GM23338 (cell line): ENCODE results near the gene ZNF273. TPM values are rescaled to one million over a fixed set of nuclear protein-coding genes. Genes with fewer than 3 reads are reported as not detected.

Experiments used
- ATAC-seq: fragments of 200-7000 bp; cut with Tn5 transposase; 3 replicates; pipeline ENCODE4 v1.9.1; 2020
- DNase-seq: peaks from one replicate; pipeline ENCODE4 v3.0.0-alpha.2; 2015; ENCODE audit warnings: low spot score
- H2AFZ ChIP-seq: fragments of 200-600 bp; sonication (generic); 2 replicates; pipeline ENCODE4 v1.8.0; 2016; ENCODE audit warnings: antibody characterized with exemption, mild to moderate bottlenecking, moderate library complexity
- H3F3A ChIP-seq: fragments of 200-600 bp; sonication (generic); replicated peaks from 2 replicates; pipeline ENCODE4 v1.8.0; 2017; ENCODE audit warnings: antibody characterized with exemption, mixed run types, low read depth
- H3K27ac ChIP-seq: fragments of 200-600 bp; sonication (generic); 2 replicates; pipeline ENCODE4 v1.6.1; 2016; ENCODE audit warnings: low read depth
- H3K27me3 ChIP-seq: fragments of 200-600 bp; sonication (generic); 2 replicates; pipeline ENCODE4 v1.8.0; 2016; ENCODE audit warnings: mild to moderate bottlenecking, mixed run types, moderate library complexity; ENCODE audit not compliant: insufficient read depth
- H3K36me3 ChIP-seq: fragments of 200-600 bp; sonication (generic); 2 replicates; pipeline ENCODE4 v1.8.0; 2016; ENCODE audit warnings: mild to moderate bottlenecking; ENCODE audit not compliant: insufficient read depth
- H3K4me1 ChIP-seq: fragments of 200-600 bp; sonication (generic); 2 replicates; pipeline ENCODE4 v1.8.0; 2016; ENCODE audit warnings: mild to moderate bottlenecking, moderate library complexity; ENCODE audit not compliant: insufficient read depth
- H3K4me2 ChIP-seq: fragments of 200-600 bp; sonication (generic); 2 replicates; pipeline ENCODE4 v1.7.1; 2017; ENCODE audit warnings: mixed run types
- H3K4me3 ChIP-seq: fragments of 200-600 bp; sonication (generic); 2 replicates; pipeline ENCODE4 v1.6.1; 2016; ENCODE audit warnings: mixed run types
- H3K79me2 ChIP-seq: fragments of 200-600 bp; sonication (generic); replicated peaks from 2 replicates; pipeline ENCODE4 v1.8.0; 2017; ENCODE audit warnings: mild to moderate bottlenecking; ENCODE audit not compliant: insufficient read depth
- H3K9me2 ChIP-seq: fragments of 200-600 bp; sonication (generic); 2 replicates; pipeline ENCODE4 v1.8.0; 2017; ENCODE audit not compliant: insufficient read depth
- H4K20me1 ChIP-seq: fragments of 200-600 bp; sonication (generic); replicated peaks from 2 replicates; pipeline ENCODE4 v1.8.0; 2017; ENCODE audit warnings: mild to moderate bottlenecking; ENCODE audit not compliant: insufficient read depth
- H3K27ac Mint-ChIP-seq: 2 replicates; pipeline ENCODE4 v1.8.0; 2020; ENCODE audit warnings: inconsistent platforms, mild to moderate bottlenecking, moderate library complexity, mixed read lengths
- H3K27me3 Mint-ChIP-seq: 3 replicates; pipeline ENCODE4 v1.8.0; 2022; ENCODE audit warnings: low read depth, mild to moderate bottlenecking, moderate library complexity, mixed read lengths, inconsistent platforms; ENCODE audit not compliant: insufficient read depth, poor library complexity
- H3K36me3 Mint-ChIP-seq: 3 replicates; pipeline ENCODE4 v1.8.0; 2021; ENCODE audit warnings: low read depth, mild to moderate bottlenecking, inconsistent platforms, moderate library complexity, mixed read lengths
- H3K4me1 Mint-ChIP-seq: 3 replicates; pipeline ENCODE4 v1.8.0; 2020; ENCODE audit warnings: mild to moderate bottlenecking, inconsistent platforms, mixed read lengths
- H3K4me3 Mint-ChIP-seq: 3 replicates; pipeline ENCODE4 v1.8.0; 2021; ENCODE audit warnings: moderate library complexity, mild to moderate bottlenecking, inconsistent platforms, mixed read lengths
- H3K9me3 Mint-ChIP-seq: 3 replicates; pipeline ENCODE4 v1.8.0; 2020; ENCODE audit warnings: moderate library complexity, mild to moderate bottlenecking, inconsistent platforms, mixed read lengths
- CREB1 ChIP-seq: fragments of 250-450 bp; sonication (Bioruptor Pico); IDR thresholded peaks from 2 replicates; pipeline ENCODE4 v1.5.0; 2020; ENCODE audit warnings: low read depth, mild to moderate bottlenecking, moderate library complexity
- CTCF ChIP-seq, 2 experiments: fragments of 200-600 bp in 1 of 2; sonication (generic) in 1 of 2; conservative IDR thresholded peaks; 2 replicates each; pipeline versions ENCODE4 v1.5.1 to v1.6.1; 2016 to 2017; ENCODE audit warnings: antibody characterized with exemption in 2 of 2, low read depth in 2 of 2, mild to moderate bottlenecking in 2 of 2, moderate library complexity in 1 of 2
- EZH2 ChIP-seq: fragments of 200-600 bp; sonication (generic); IDR thresholded peaks from one replicate; pipeline ENCODE4 v1.8.0; 2017; ENCODE audit warnings: antibody characterized with exemption, mild to moderate bottlenecking, low read depth; ENCODE audit not compliant: unreplicated experiment
- EZH2phosphoT487 ChIP-seq: fragments of 200-600 bp; sonication (generic); IDR thresholded peaks from one replicate; pipeline ENCODE4 v1.8.1; 2018; ENCODE audit warnings: antibody characterized with exemption; ENCODE audit not compliant: unreplicated experiment
- NANOG ChIP-seq: IDR thresholded peaks from 2 replicates; pipeline ENCODE4 v1.6.1; 2016; ENCODE audit warnings: antibody characterized with exemption, borderline replicate concordance
- REST ChIP-seq: IDR thresholded peaks from one replicate; pipeline ENCODE4 v1.6.1; 2018; ENCODE audit warnings: antibody characterized with exemption; ENCODE audit not compliant: unreplicated experiment
- STAT1 ChIP-seq: IDR thresholded peaks from one replicate; pipeline ENCODE4 v1.6.1; 2016; ENCODE audit warnings: antibody characterized with exemption; ENCODE audit not compliant: unreplicated experiment
- ZNF114 ChIP-seq: fragments of 250-450 bp; sonication (Bioruptor Pico); IDR thresholded peaks from 2 replicates; pipeline ENCODE4 v1.5.0; 2020; ENCODE audit warnings: mild to moderate bottlenecking, moderate library complexity
- ZNF331 ChIP-seq: fragments of 250-450 bp; sonication (Bioruptor Pico); IDR thresholded peaks from 2 replicates; pipeline ENCODE4 v1.5.0; 2020; ENCODE audit warnings: low read depth, mild to moderate bottlenecking, moderate library complexity
- polyA plus RNA-seq: library from polyadenylated mRNA; unstranded; fragments of >200 nt; fragmentation: Nextera tagmentation; extraction: Ambion mirVana; gene quantifications from 2 replicates; pipeline ENCODE4 v1.2.1, GENCODE V29; 2016
- total RNA-seq: library from RNA; depleted of rRNA; stranded (reverse); fragments of >200 nt; shearing (Covaris generic); gene quantifications from 2 replicates; pipeline ENCODE4 v1.2.3, GENCODE V29; 2014

ZNF273 gene
- total and polyA plus RNA-seq, 2 experiments from 2014 or later = 16.4 to 34.3 TPM

- Mint-ChIP-seq H3K36me3 (peaks cover 4% of the 10 kb centered on the region; the same call in 1 of the 3 replicates), H3K4me3 (no peak overlapping the region), H3K9me3 (peaks cover 42% of the 10 kb centered on the region), H3K4me1 (no peaks in the 10 kb centered on the region), H3K27me3 (peaks cover 10% of the 10 kb centered on the region), H3K27ac (no peak overlapping the region)
- no peak for TF ChIP-seq ZNF331 (CRISPR knock-in tag)
- no peak for TF ChIP-seq CREB1 (CRISPR knock-in tag)
- no peak for TF ChIP-seq EZH2
- no peak for TF ChIP-seq REST
- TF ChIP-seq NANOG = no peak
- no peak for TF ChIP-seq ZNF114 (CRISPR knock-in tag)
- TF ChIP-seq CTCF (conservative IDR thresholded peaks at IDR 0.05; ENCODE audit: low read depth in 2 of 2) = no peak
- no peak for TF ChIP-seq EZH2phosphoT487
- no peak for TF ChIP-seq STAT1
- Histone ChIP-seq H3K27ac (no peak overlapping the region), H2AFZ (no peak overlapping the region), H3K9me2 (no peaks in the 10 kb centered on the region; the same call in 1 of the 2 replicates), H3K79me2 (no peaks in the 10 kb centered on the region), H3K4me3 (no peak overlapping the region), H4K20me1 (no peaks in the 10 kb centered on the region), H3K27me3 (no peaks in the 10 kb centered on the region), H3K36me3 (no peaks in the 10 kb centered on the region), H3K4me2 (no peak overlapping the region), H3F3A (no peaks in the 10 kb centered on the region), H3K4me1 (no peaks in the 10 kb centered on the region)
- DNase-seq (no peak), ATAC-seq (no peak)
Observed at GRCh38 chr7:64868499-64868898, 34.6 kb upstream of the ZNF273 start.

DNA sequence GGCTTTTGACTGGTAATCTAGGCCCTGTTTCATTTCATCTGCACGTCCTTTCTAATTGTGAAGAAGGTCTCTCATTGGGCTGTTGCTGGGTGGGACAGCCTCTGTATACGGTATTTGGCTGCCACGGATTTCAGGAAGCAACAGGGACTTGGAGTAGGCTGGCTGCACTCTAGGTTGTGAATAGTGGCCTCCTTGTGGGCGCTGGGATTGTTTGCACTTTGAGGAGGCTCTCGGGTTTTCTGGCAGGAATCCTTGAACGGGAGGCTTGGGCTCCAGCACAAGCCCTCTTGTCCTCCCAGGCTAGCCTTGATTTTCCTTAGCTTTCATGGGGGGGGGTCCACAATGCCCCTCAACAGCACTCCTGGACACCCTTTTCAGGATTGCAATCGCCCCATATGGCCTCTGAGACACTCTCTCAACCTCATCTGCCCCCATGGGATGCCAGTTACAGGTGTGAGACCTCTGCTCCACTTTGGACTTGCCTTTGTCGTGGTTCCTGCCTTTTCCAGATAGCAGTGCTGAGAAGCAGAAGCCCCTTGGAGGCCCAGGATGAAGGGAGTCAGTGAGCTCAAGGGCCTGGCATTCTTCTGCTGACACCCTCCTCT, 33.9 kb upstream of the ZNF273 start:
- peaks cover 12% of the 10 kb centered on the region for H3K27me3 Mint-ChIP-seq
- no peaks in the 10 kb centered on the region for H3K79me2 ChIP-seq
- DNase-seq (peak; percentile 21), ATAC-seq (no peak)
- no peak overlapping the region for H3K27ac Mint-ChIP-seq
- H3K36me3 Mint-ChIP-seq = 0 out of 3 replicates have a peak, but pooled peaks cover 3% of the 10 kb centered on the region
- H3K9me3 Mint-ChIP-seq = peaks cover 41% of the 10 kb centered on the region
- no peak overlapping the region for H3K27ac ChIP-seq
- H3K36me3 ChIP-seq = no peaks in the 10 kb centered on the region
- H3F3A ChIP-seq = no peaks in the 10 kb centered on the region
- no peaks in the 10 kb centered on the region; the same call in 1 of the 2 replicates for H3K9me2 ChIP-seq
- H3K4me3 Mint-ChIP-seq = no peak overlapping the region
- no peaks in the 10 kb centered on the region for H4K20me1 ChIP-seq
- no peak overlapping the region for H3K4me3 ChIP-seq
- 0 out of 4 replicates have a peak, but pooled peaks of 1 of the 2 experiments have one; percentile 4 for TF ChIP-seq CTCF (conservative IDR thresholded peaks at IDR 0.05; ENCODE audit: low read depth in 2 of 2)
- no peak for TF ChIP-seq EZH2phosphoT487
- no peak overlapping the region for H2AFZ ChIP-seq
- H3K4me1 ChIP-seq = no peaks in the 10 kb centered on the region
- H3K4me2 ChIP-seq = no peak overlapping the region
- H3K27me3 ChIP-seq = no peaks in the 10 kb centered on the region
- no peaks in the 10 kb centered on the region for H3K4me1 Mint-ChIP-seq
